PC-3 (cell line): ENCODE measurements around the gene CTSE. TPM values are rescaled to one million over a fixed set of nuclear protein-coding genes. Genes with fewer than 3 reads are reported as not detected.
A peak's percentile ranks its signal among the peaks of the same experiment; 100 is the strongest.

Experiments used
- ATAC-seq: fragments of 200-7000 bp; cut with Tn5 transposase; 2 replicates; pipeline ENCODE4 v1.9.1; 2020; ENCODE audit warnings: mild to moderate bottlenecking, moderate library complexity
- BruUV-seq: library from RNA; stranded (reverse); fragments of 400-500 nt; replicated peaks from 2 replicates; lab custom pipeline; 2021; lab: Mats Ljungman, UMichigan
- CTCF ChIA-PET: fragments of 300-600 bp; sonication (Branson Sonifier 250); formaldehyde crosslinking; loops from one replicate; lab custom pipeline; 2022; ENCODE audit warnings: antibody characterized with exemption; lab: Charles Lee
- POLR2A ChIA-PET: fragments of 300-600 bp; sonication (Branson Sonifier 250); formaldehyde crosslinking; loops from one replicate; lab custom pipeline; 2022; ENCODE audit warnings: antibody characterized with exemption; ENCODE audit not compliant: unreplicated experiment; lab: Charles Lee
- DNase-seq: peaks from one replicate; pipeline ENCODE4 v3.0.0-alpha.2; 2015
- H2AFZ ChIP-seq: fragments of 300-600 bp; sonication (generic); 2 replicates; pipeline ENCODE4 v1.6.0; 2016; ENCODE audit warnings: antibody characterized with exemption, low read length
- H3F3A ChIP-seq: fragments of 300-600 bp; sonication (generic); one replicate; pipeline ENCODE4 v1.6.0; 2017; ENCODE audit warnings: antibody characterized with exemption, low read length, control low read depth, mild to moderate bottlenecking; ENCODE audit not compliant: unreplicated experiment
- H3K27ac ChIP-seq: fragments of 300-600 bp; sonication (generic); 2 replicates; pipeline ENCODE4 v1.5.1; 2016; ENCODE audit warnings: mild to moderate bottlenecking, low read length
- H3K27me3 ChIP-seq: fragments of 300-600 bp; sonication (generic); 2 replicates; pipeline ENCODE4 v1.6.1; 2016; ENCODE audit warnings: low read length, mixed read lengths
- H3K36me3 ChIP-seq: fragments of 300-600 bp; sonication (generic); 2 replicates; pipeline ENCODE4 v1.6.1; 2016; ENCODE audit warnings: low read depth, mixed run types, low read length, mixed read lengths
- H3K4me1 ChIP-seq: fragments of 300-600 bp; sonication (generic); 2 replicates; pipeline ENCODE4 v1.5.1; 2016; ENCODE audit warnings: low read length; ENCODE audit not compliant: insufficient read depth
- H3K4me2 ChIP-seq: fragments of 300-600 bp; sonication (generic); 2 replicates; pipeline ENCODE4 v1.6.0; 2016; ENCODE audit warnings: low read length
- H3K4me3 ChIP-seq: fragments of 300-600 bp; sonication (generic); 2 replicates; pipeline ENCODE4 v1.5.1; 2016; ENCODE audit warnings: mild to moderate bottlenecking, low read length, mixed read lengths
- H3K79me2 ChIP-seq: fragments of 300-600 bp; sonication (generic); 2 replicates; pipeline ENCODE4 v1.6.1; 2017; ENCODE audit warnings: low read length, mixed read lengths
- H3K9ac ChIP-seq: fragments of 300-600 bp; sonication (generic); 2 replicates; pipeline ENCODE4 v1.6.0; 2016; ENCODE audit warnings: mild to moderate bottlenecking, low read length
- H3K9me2 ChIP-seq: fragments of 300-600 bp; sonication (generic); replicated peaks from 2 replicates; pipeline ENCODE4 v1.6.1; 2016; ENCODE audit warnings: mixed run types, low read length, mixed read lengths
- H3K9me3 ChIP-seq: fragments of 300-600 bp; sonication (generic); 2 replicates; pipeline ENCODE4 v1.6.1; 2016; ENCODE audit warnings: low read length, mixed read lengths
- H4K20me1 ChIP-seq: fragments of 300-600 bp; sonication (generic); 2 replicates; pipeline ENCODE4 v1.6.1; 2016; ENCODE audit warnings: low read length, mixed read lengths
- CTCF ChIP-seq: fragments of 300-600 bp; sonication (generic); conservative IDR thresholded peaks from 2 replicates; pipeline ENCODE4 v1.5.1; 2017; ENCODE audit warnings: antibody characterized with exemption, low read depth, mild to moderate bottlenecking, low read length
- EZH2 ChIP-seq: fragments of 300-600 bp; sonication (generic); IDR thresholded peaks from one replicate; pipeline ENCODE4 v1.6.1; 2017; ENCODE audit warnings: antibody characterized with exemption, mild to moderate bottlenecking, low read length; ENCODE audit not compliant: unreplicated experiment
- EZH2phosphoT487 ChIP-seq: fragments of 300-600 bp; sonication (generic); IDR thresholded peaks from 2 replicates; pipeline ENCODE4 v1.6.1; 2018; ENCODE audit warnings: mild to moderate bottlenecking, antibody characterized with exemption, low read length, borderline replicate concordance
- intact Hi-C: fragments of 100-400 bp; cut with micrococcal nuclease; formaldehyde crosslinking; loops from 2 replicates; pipeline ENCODE4 v1.9.0; 2023
- total RNA-seq: library from RNA; depleted of rRNA; stranded (reverse); fragments of >200 nt; gene quantifications from 2 replicates; pipeline ENCODE4 v1.2.3, GENCODE V29; 2014

CTSE gene
- total RNA-seq, 1 experiment from 2014 or later, result 0.51 TPM

- no peaks in the 10 kb centered on the region for H3K27me3 ChIP-seq
- TF ChIP-seq CTCF (no peak), EZH2phosphoT487 (no peak), EZH2 (no peak)
- POLR2A ChIA-PET, result no interaction called here
- H3K4me1 ChIP-seq, result peaks cover 26% of the 10 kb centered on the region
- no peaks in the 10 kb centered on the region for H3F3A ChIP-seq
- no peaks in the 10 kb centered on the region for H3K9me3 ChIP-seq
- intact Hi-C loops, result no loop called here
- H3K9ac ChIP-seq, result no peak overlapping the region
- peak overlapping the region; percentile 36 for H3K4me2 ChIP-seq
- H4K20me1 ChIP-seq, result no peaks in the 10 kb centered on the region
- ATAC-seq (peak; percentile 75), DNase-seq (peak; percentile 81)
- H2AFZ ChIP-seq, result no peak overlapping the region
- CTCF ChIA-PET, result no interaction called here
- BruUV-seq, result no TSS peak
- H3K36me3 ChIP-seq, result no peaks in the 10 kb centered on the region
- no peaks in the 10 kb centered on the region for H3K79me2 ChIP-seq
- H3K27ac ChIP-seq, result no peak overlapping the region
- H3K4me3 ChIP-seq, result no peak overlapping the region
- H3K9me2 ChIP-seq, result no peaks in the 10 kb centered on the region
Observed at GRCh38 chr1:206021626-206022365, 1.9 kb downstream of the CTSE start.

- Histone ChIP-seq H3K27ac (no peak overlapping the region), H3K4me1 (peaks cover 26% of the 10 kb centered on the region), H3K27me3 (no peaks in the 10 kb centered on the region), H3K36me3 (no peaks in the 10 kb centered on the region), H3K4me2 (peak overlapping the region; percentile 36), H3F3A (no peaks in the 10 kb centered on the region), H4K20me1 (no peaks in the 10 kb centered on the region), H3K9me3 (no peaks in the 10 kb centered on the region), H3K9me2 (no peaks in the 10 kb centered on the region), H3K4me3 (no peak overlapping the region), H3K9ac (no peak overlapping the region), H3K79me2 (no peaks in the 10 kb centered on the region), H2AFZ (no peak overlapping the region)
- BruUV-seq, result no TSS peak
- intact Hi-C loops, result no loop called here
- CTCF ChIA-PET, result interaction anchor here (0.6 kb wide), 1 partner anchor 44 kb away, joined by 3 read pairs; no protein-coding TSS in a partner anchor
- no peak for ATAC-seq
- POLR2A ChIA-PET, result no interaction called here
- TF ChIP-seq EZH2phosphoT487 (no peak), CTCF (no peak), EZH2 (no peak)
- DNase-seq, result peak; percentile 41
Observed at GRCh38 chr1:206021008-206021625, 2.6 kb downstream of the CTSE start.
